HepG2 (cell line): ENCODE data around the gene SPSB2. TPM values are rescaled to one million over a fixed set of nuclear protein-coding genes. Genes with fewer than 3 reads are reported as not detected.

Experiments
- CCDC6 ChIP-seq: sonication (generic); formaldehyde crosslinking; IDR thresholded peaks from 2 replicates; pipeline ENCODE4 v1.8.1; 2022; ENCODE audit warnings: mild to moderate bottlenecking, missing genetic modification reagents, moderate library complexity
- CEBPG ChIP-seq: IDR thresholded peaks from 2 replicates; pipeline ENCODE4 v1.6.1; 2016
- CHD4 ChIP-seq: fragments of 200-600 bp; sonication (generic); IDR thresholded peaks from 2 replicates; pipeline ENCODE4 v1.7.0; 2017; ENCODE audit warnings: mild to moderate bottlenecking, low read length, borderline replicate concordance
- HDAC2 ChIP-seq: sonication (generic); formaldehyde crosslinking; IDR thresholded peaks from 2 replicates; pipeline ENCODE4 v1.4.0; 2020; ENCODE audit warnings: missing genetic modification reagents
- HOXA3 ChIP-seq: sonication (generic); formaldehyde crosslinking; IDR thresholded peaks from 2 replicates; pipeline ENCODE4 v1.5.0; 2020; ENCODE audit warnings: missing genetic modification reagents
- HOXA7 ChIP-seq: sonication (generic); formaldehyde crosslinking; IDR thresholded peaks from 2 replicates; pipeline ENCODE4 v1.8.1; 2022; ENCODE audit warnings: mild to moderate bottlenecking, missing genetic modification reagents, moderate library complexity
- KDM2A ChIP-seq: sonication (generic); formaldehyde crosslinking; IDR thresholded peaks from 2 replicates; pipeline ENCODE4 v1.4.0; 2020; ENCODE audit warnings: low read depth, missing genetic modification reagents, borderline replicate concordance
- PPARG ChIP-seq: conservative IDR thresholded peaks from 2 replicates; pipeline ENCODE4 v1.6.1; 2016; ENCODE audit warnings: missing biosample characterization, missing genetic modification reagents
- RCOR2 ChIP-seq: IDR thresholded peaks from 2 replicates; pipeline ENCODE4 v1.6.1; 2016; ENCODE audit warnings: missing biosample characterization, missing genetic modification reagents
- REL ChIP-seq: sonication (generic); formaldehyde crosslinking; conservative IDR thresholded peaks from 2 replicates; pipeline ENCODE4 v1.8.0; 2022; ENCODE audit warnings: mild to moderate bottlenecking, missing genetic modification reagents, moderate library complexity
- SMARCE1 ChIP-seq: fragments of 450-650 bp; IDR thresholded peaks from 2 replicates; pipeline ENCODE4 v1.6.1; 2017; ENCODE audit warnings: borderline replicate concordance
- SRSF9 ChIP-seq: fragments of 200-400 bp; formaldehyde crosslinking; IDR thresholded peaks from 2 replicates; pipeline ENCODE4 v1.6.1; 2018; ENCODE audit warnings: borderline replicate concordance, mild to moderate bottlenecking, low read depth, low read length; ENCODE audit not compliant: insufficient read depth, poor library complexity, severe bottlenecking
- SUZ12 ChIP-seq: fragments of 150-350 bp; IDR thresholded peaks from 2 replicates; pipeline ENCODE4 v1.6.1; 2014; ENCODE audit warnings: low read depth, low read length
- TBP ChIP-seq: sonication (generic); formaldehyde crosslinking; IDR thresholded peaks from 2 replicates; pipeline ENCODE4 v1.5.0; 2020; ENCODE audit warnings: missing genetic modification reagents
- YY1 ChIP-seq: IDR thresholded peaks from 2 replicates; pipeline ENCODE4 v1.6.1; 2011; ENCODE audit warnings: low read length, low read depth, moderate library complexity, mild to moderate bottlenecking; ENCODE audit not compliant: insufficient read depth, insufficient replicate concordance
- ZNF260 ChIP-seq: sonication (generic); formaldehyde crosslinking; IDR thresholded peaks from 2 replicates; pipeline ENCODE4 v1.4.0; 2020; ENCODE audit warnings: missing genetic modification reagents, low read depth, mild to moderate bottlenecking, borderline replicate concordance
- ZNF431 ChIP-seq: sonication (generic); formaldehyde crosslinking; IDR thresholded peaks from 2 replicates; pipeline ENCODE4 v1.9.0; 2022; ENCODE audit warnings: missing genetic modification reagents, low read depth, mild to moderate bottlenecking, borderline replicate concordance
- ZNF567 ChIP-seq: sonication (generic); formaldehyde crosslinking; IDR thresholded peaks from 2 replicates; pipeline ENCODE4 v1.8.1; 2023; ENCODE audit warnings: mild to moderate bottlenecking, missing genetic modification reagents, borderline replicate concordance
- ZNF772 ChIP-seq: sonication (generic); formaldehyde crosslinking; IDR thresholded peaks from 2 replicates; pipeline ENCODE4 v1.5.0; 2020; ENCODE audit warnings: mild to moderate bottlenecking, missing genetic modification reagents
- ZNF776 ChIP-seq: sonication (generic); formaldehyde crosslinking; IDR thresholded peaks from 2 replicates; pipeline ENCODE4 v1.4.0; 2020; ENCODE audit warnings: mild to moderate bottlenecking, missing genetic modification reagents
- ZNF83 ChIP-seq: sonication (generic); formaldehyde crosslinking; IDR thresholded peaks from 2 replicates; pipeline ENCODE4 v1.4.0; 2020; ENCODE audit warnings: missing genetic modification reagents, mild to moderate bottlenecking, borderline replicate concordance
- polyA plus RNA-seq, 8 experiments: library from polyadenylated mRNA; depleted of rRNA in 3 of 8; stranded (reverse) in 7 of 8; unstranded in 1 of 8; fragments of >200 nt; fragmentation: Illumina TruSeq in 4 of 8; extraction: Trizol in 4 of 8; gene quantifications; 2 replicates each; pipeline versions ENCODE4 v1.2.1 to v1.2.3, GENCODE V29; 2011 to 2016; ENCODE audit warnings: low read depth in 4 of 8, missing spikeins in 1 of 8, mixed read lengths in 1 of 8; ENCODE audit not compliant: insufficient read depth in 1 of 8
- total RNA-seq, 5 experiments: library from RNA; depleted of rRNA; stranded (reverse); fragments of >200 nt; fragmentation: Illumina TruSeq; extraction: Trizol; gene quantifications; 2 replicates each; pipeline ENCODE4 v1.2.3, GENCODE V29; 2016; ENCODE audit warnings: low read depth in 1 of 5
- TF ChIP-seq, protein P1 (sequence below): sonication (generic); formaldehyde crosslinking; IDR thresholded peaks from 2 replicates; pipeline ENCODE4 v1.4.0; 2020; ENCODE audit warnings: mild to moderate bottlenecking, missing genetic modification reagents, borderline replicate concordance
- TF ChIP-seq, protein P2 (sequence below): sonication (generic); formaldehyde crosslinking; IDR thresholded peaks from 2 replicates; pipeline ENCODE4 v1.4.0; 2020; ENCODE audit warnings: missing genetic modification reagents
- TF ChIP-seq, protein P3 (sequence below): sonication (generic); formaldehyde crosslinking; IDR thresholded peaks from 2 replicates; pipeline ENCODE4 v1.8.0; 2023; ENCODE audit warnings: mild to moderate bottlenecking, missing genetic modification reagents

The SPSB2 gene
- total and polyA plus RNA-seq, 2 of the 13 experiments (the other 11 are each of a cell fraction or from before 2014, with no cell fraction given) = 2.0 to 6.2 TPM

DNA sequence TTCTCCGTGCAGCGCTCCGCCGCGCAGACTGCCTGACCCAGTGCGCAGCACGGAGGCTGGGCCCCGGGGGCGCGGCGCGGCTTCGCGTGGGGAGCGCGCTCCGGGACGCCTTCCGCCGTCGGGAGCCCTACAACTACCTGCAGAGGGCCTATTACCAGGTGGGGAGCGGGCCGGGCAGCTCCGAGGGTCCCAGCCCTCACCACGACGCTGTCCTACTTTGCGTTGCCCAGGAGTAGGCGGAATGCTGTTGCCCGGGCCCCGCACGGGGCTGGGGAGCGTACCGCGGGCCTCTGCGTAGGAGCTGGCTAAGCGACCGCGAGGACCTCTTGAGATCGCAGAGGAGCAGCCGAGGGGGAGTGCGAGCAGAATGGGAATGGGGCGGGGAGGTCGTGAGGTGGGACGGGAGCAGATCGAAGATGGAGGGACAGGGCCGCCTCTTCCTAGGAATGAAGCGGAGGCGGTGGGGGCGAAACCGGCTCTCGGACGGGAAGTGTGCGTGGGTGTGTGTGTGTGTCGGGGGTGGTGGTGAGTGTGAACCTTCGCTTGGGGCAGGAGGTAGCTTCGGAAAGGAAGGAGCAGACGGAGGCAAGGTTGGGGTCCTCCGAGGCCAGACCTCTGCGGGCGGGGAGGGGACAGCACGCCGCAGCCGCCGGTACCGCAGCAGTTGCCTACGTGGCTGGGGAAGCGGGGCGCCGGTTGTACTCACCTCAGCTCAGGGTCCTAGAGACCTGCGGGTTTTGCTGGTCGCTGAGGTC, 44.1 kb downstream of the SPSB2 start (continued):
- TF ChIP-seq ZNF772 (CRISPR knock-in tag) (peak; percentile 47; the same call in 1 of the 2 replicates), SMARCE1 (no peak), YY1 (no peak), CEBPG (CRISPR knock-in tag) (no peak), SUZ12 (no peak), TBP (CRISPR knock-in tag) (no peak), ZNF260 (CRISPR knock-in tag) (no peak), PPARG (CRISPR knock-in tag) (no peak), RCOR2 (CRISPR knock-in tag) (no peak), ZNF83 (CRISPR knock-in tag) (no peak), SRSF9 (no peak), HOXA7 (CRISPR knock-in tag) (no peak), REL (CRISPR knock-in tag) (no peak), KDM2A (CRISPR knock-in tag) (peak; percentile 55), ZNF567 (no peak), HDAC2 (CRISPR knock-in tag) (no peak), CHD4 (no peak), ZNF776 (CRISPR knock-in tag) (peak; percentile 44), CCDC6 (CRISPR knock-in tag) (no peak), HOXA3 (CRISPR knock-in tag) (no peak), ZNF431 (CRISPR knock-in tag) (no peak)
- TF ChIP-seq, protein P1, sequence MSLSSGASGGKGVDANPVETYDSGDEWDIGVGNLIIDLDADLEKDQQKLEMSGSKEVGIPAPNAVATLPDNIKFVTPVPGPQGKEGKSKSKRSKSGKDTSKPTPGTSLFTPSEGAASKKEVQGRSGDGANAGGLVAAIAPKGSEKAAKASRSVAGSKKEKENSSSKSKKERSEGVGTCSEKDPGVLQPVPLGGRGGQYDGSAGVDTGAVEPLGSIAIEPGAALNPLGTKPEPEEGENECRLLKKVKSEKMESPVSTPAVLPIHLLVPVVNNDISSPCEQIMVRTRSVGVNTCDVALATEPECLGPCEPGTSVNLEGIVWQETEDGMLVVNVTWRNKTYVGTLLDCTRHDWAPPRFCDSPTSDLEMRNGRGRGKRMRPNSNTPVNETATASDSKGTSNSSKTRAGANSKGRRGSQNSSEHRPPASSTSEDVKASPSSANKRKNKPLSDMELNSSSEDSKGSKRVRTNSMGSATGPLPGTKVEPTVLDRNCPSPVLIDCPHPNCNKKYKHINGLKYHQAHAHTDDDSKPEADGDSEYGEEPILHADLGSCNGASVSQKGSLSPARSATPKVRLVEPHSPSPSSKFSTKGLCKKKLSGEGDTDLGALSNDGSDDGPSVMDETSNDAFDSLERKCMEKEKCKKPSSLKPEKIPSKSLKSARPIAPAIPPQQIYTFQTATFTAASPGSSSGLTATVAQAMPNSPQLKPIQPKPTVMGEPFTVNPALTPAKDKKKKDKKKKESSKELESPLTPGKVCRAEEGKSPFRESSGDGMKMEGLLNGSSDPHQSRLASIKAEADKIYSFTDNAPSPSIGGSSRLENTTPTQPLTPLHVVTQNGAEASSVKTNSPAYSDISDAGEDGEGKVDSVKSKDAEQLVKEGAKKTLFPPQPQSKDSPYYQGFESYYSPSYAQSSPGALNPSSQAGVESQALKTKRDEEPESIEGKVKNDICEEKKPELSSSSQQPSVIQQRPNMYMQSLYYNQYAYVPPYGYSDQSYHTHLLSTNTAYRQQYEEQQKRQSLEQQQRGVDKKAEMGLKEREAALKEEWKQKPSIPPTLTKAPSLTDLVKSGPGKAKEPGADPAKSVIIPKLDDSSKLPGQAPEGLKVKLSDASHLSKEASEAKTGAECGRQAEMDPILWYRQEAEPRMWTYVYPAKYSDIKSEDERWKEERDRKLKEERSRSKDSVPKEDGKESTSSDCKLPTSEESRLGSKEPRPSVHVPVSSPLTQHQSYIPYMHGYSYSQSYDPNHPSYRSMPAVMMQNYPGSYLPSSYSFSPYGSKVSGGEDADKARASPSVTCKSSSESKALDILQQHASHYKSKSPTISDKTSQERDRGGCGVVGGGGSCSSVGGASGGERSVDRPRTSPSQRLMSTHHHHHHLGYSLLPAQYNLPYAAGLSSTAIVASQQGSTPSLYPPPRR (CRISPR knock-in tag) = no peak; the same call in 1 of the 2 replicates
- TF ChIP-seq, protein P2, sequence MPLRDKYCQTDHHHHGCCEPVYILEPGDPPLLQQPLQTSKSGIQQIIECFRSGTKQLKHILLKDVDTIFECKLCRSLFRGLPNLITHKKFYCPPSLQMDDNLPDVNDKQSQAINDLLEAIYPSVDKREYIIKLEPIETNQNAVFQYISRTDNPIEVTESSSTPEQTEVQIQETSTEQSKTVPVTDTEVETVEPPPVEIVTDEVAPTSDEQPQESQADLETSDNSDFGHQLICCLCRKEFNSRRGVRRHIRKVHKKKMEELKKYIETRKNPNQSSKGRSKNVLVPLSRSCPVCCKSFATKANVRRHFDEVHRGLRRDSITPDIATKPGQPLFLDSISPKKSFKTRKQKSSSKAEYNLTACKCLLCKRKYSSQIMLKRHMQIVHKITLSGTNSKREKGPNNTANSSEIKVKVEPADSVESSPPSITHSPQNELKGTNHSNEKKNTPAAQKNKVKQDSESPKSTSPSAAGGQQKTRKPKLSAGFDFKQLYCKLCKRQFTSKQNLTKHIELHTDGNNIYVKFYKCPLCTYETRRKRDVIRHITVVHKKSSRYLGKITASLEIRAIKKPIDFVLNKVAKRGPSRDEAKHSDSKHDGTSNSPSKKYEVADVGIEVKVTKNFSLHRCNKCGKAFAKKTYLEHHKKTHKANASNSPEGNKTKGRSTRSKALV = no peak
- TF ChIP-seq, protein P3, sequence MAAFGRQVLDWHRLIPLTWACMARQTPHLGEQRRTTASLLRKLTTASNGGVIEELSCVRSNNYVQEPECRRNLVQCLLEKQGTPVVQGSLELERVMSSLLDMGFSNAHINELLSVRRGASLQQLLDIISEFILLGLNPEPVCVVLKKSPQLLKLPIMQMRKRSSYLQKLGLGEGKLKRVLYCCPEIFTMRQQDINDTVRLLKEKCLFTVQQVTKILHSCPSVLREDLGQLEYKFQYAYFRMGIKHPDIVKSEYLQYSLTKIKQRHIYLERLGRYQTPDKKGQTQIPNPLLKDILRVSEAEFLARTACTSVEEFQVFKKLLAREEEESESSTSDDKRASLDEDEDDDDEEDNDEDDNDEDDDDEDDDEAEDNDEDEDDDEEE (CRISPR knock-in tag) = no peak
